CD4-positive, alpha-beta T cell (primary cell): ENCODE data around the gene NUP210. TPM values are rescaled to one million over a fixed set of nuclear protein-coding genes. Genes with fewer than 3 reads are reported as not detected.

ENCODE experiments used
- ATAC-seq: fragments of 200-7000 bp; cut with Tn5 transposase; one replicate; pipeline ENCODE4 v1.10.0; 2022; ENCODE audit warnings: mild to moderate bottlenecking; ENCODE audit not compliant: poor library complexity
- CTCF ChIA-PET: fragments of 350-600 bp; sonication (Branson Sonifier 250); formaldehyde crosslinking; loops from one replicate; lab custom pipeline; 2021; ENCODE audit warnings: antibody characterized with exemption, inconsistent platforms; lab: Charles Lee
- POLR2A ChIA-PET: fragments of 350-600 bp; sonication (Branson Sonifier 250); formaldehyde crosslinking; loops from one replicate; lab custom pipeline; 2021; ENCODE audit warnings: antibody characterized with exemption, inconsistent platforms; lab: Charles Lee
- DNase-seq, 14 experiments: peaks; one replicate each; pipeline ENCODE4 v3.0.0-alpha.2; 2013 to 2020; ENCODE audit warnings: mixed read lengths in 2 of 14
- H3K27ac ChIP-seq, 2 donors: one replicate each; pipeline versions ENCODE4 v1.5.1 to v1.7.0; 2013; ENCODE audit warnings: low read length in 2 of 2, low read depth in 1 of 2, mild to moderate bottlenecking in 1 of 2
- H3K27me3 ChIP-seq, 2 experiments: 1 replicate in 1 of 2; 2 replicates in 1 of 2; pipeline versions ENCODE4 v1.6.1 to v1.7.0; 2013; ENCODE audit warnings: low read length in 2 of 2, control low read depth in 1 of 2, mild to moderate bottlenecking in 1 of 2, moderate library complexity in 1 of 2; ENCODE audit not compliant: insufficient read depth in 2 of 2, control insufficient read depth in 1 of 2
- H3K36me3 ChIP-seq: one replicate; pipeline ENCODE4 v1.6.1; 2013; ENCODE audit warnings: low read length, control low read depth; ENCODE audit not compliant: insufficient read depth
- H3K4me1 ChIP-seq: one replicate; pipeline ENCODE4 v1.6.1; 2013; ENCODE audit warnings: low read length, control low read depth; ENCODE audit not compliant: insufficient read depth
- H3K4me3 ChIP-seq: one replicate; pipeline ENCODE4 v1.5.1; 2013; ENCODE audit warnings: mild to moderate bottlenecking, low read length, moderate library complexity
- H3K9me3 ChIP-seq, 2 experiments: 1 replicate in 1 of 2; 2 replicates in 1 of 2; pipeline versions ENCODE4 v1.6.1 to v1.7.0; 2013; ENCODE audit warnings: low read length in 2 of 2, mild to moderate bottlenecking in 2 of 2, control low read depth in 1 of 2, moderate library complexity in 1 of 2; ENCODE audit not compliant: control insufficient read depth in 1 of 2, insufficient read depth in 1 of 2
- H3K27ac Mint-ChIP-seq: one replicate; pipeline ENCODE4 v1.8.0; 2020; ENCODE audit warnings: mixed read lengths
- H3K27me3 Mint-ChIP-seq: one replicate; pipeline ENCODE4 v1.8.0; 2021; ENCODE audit warnings: mixed read lengths
- H3K36me3 Mint-ChIP-seq: one replicate; pipeline ENCODE4 v1.8.0; 2021; ENCODE audit warnings: low read depth, mixed read lengths
- H3K4me1 Mint-ChIP-seq: one replicate; pipeline ENCODE4 v1.8.0; 2021; ENCODE audit warnings: low read depth, mixed read lengths
- H3K4me3 Mint-ChIP-seq: one replicate; pipeline ENCODE4 v1.8.0; 2020; ENCODE audit warnings: mild to moderate bottlenecking, mixed read lengths
- H3K9me3 Mint-ChIP-seq: one replicate; pipeline ENCODE4 v1.8.0; 2020; ENCODE audit warnings: mixed read lengths
- CTCF ChIP-seq: fragments of 200-600 bp; IDR thresholded peaks from one replicate; pipeline ENCODE4 v1.8.0; 2022; ENCODE audit warnings: antibody characterized with exemption, mild to moderate bottlenecking
- intact Hi-C, 2 experiments: fragments of 100-400 bp; cut with DNase I in 1 of 2; cut with micrococcal nuclease in 1 of 2; formaldehyde crosslinking; loops; one replicate each; pipeline versions ENCODE4 v1.15.1 to v1.9.0; 2023 to 2025; cut with DNase I, micrococcal nuclease
- total RNA-seq, 174 experiments: library from RNA in 2 of 174; stranded (reverse) in 2 of 174; gene quantifications; one replicate each; pipeline ENCODE4 v1.2.3 and lab custom pipeline; 2021 to 2026

Gene NUP210
- total RNA-seq, 2 experiments from 2014 or later: 82.0 to 83.5 TPM

- no peaks in the 10 kb centered on the region for H3K9me3 Mint-ChIP-seq
- Histone ChIP-seq H3K4me1 (no peaks in the 10 kb centered on the region), H3K36me3 (no peaks in the 10 kb centered on the region), H3K27ac (no peak overlapping the region), H3K9me3 (peaks cover 22 to 29% of the 10 kb centered on the region in 2 experiments), H3K4me3 (no peak overlapping the region), H3K27me3 (peaks cover 28 to 32% of the 10 kb centered on the region in 2 experiments)
- CTCF ChIA-PET: no interaction called here
- no peak overlapping the region for H3K27ac Mint-ChIP-seq
- no peak for TF ChIP-seq CTCF
- peaks cover 5% of the 10 kb centered on the region for H3K36me3 Mint-ChIP-seq
- no peak for DNase-seq
- peaks cover 1% of the 10 kb centered on the region for H3K4me1 Mint-ChIP-seq
- no peak overlapping the region for H3K4me3 Mint-ChIP-seq
- ATAC-seq: no peak
- H3K27me3 Mint-ChIP-seq: peaks cover 36% of the 10 kb centered on the region
- intact Hi-C loops: no loop called here
- POLR2A ChIA-PET: no interaction called here
These were observed 131.1 kb downstream of the NUP210 start for GRCh38 chr3:13288732-13289718.

- intact Hi-C loops: no loop called here
- H3K27me3 Mint-ChIP-seq: peaks cover 37% of the 10 kb centered on the region
- no peak overlapping the region for H3K4me3 Mint-ChIP-seq
- DNase-seq (no peak), ATAC-seq (no peak)
- Histone ChIP-seq H3K4me3 (no peak overlapping the region), H3K27me3 (peaks cover 33 to 39% of the 10 kb centered on the region in 2 experiments), H3K4me1 (peaks cover 4% of the 10 kb centered on the region), H3K9me3 (peaks cover 30 to 39% of the 10 kb centered on the region in 2 experiments), H3K36me3 (no peaks in the 10 kb centered on the region), H3K27ac (no peak overlapping the region)
- peaks cover 4% of the 10 kb centered on the region for H3K4me1 Mint-ChIP-seq
- no peak for TF ChIP-seq CTCF
- ChIA-PET POLR2A (interaction anchor here (0.9 kb wide), 1 partner anchor 280 kb away, joined by 3 read pairs; no protein-coding TSS in a partner anchor), CTCF (no interaction called here)
- H3K9me3 Mint-ChIP-seq: no peaks in the 10 kb centered on the region
- H3K27ac Mint-ChIP-seq: no peak overlapping the region
- H3K36me3 Mint-ChIP-seq: peaks cover 9% of the 10 kb centered on the region
These were observed 132.3 kb downstream of the NUP210 start for GRCh38 chr3:13287833-13288232.

GRCh38 chr3:13286873-13287272 is 133.2 kb downstream of the NUP210 start:
- Histone ChIP-seq H3K36me3 (no peaks in the 10 kb centered on the region), H3K9me3 (peaks cover 30 to 42% of the 10 kb centered on the region in 2 experiments), H3K27ac (no peak overlapping the region), H3K4me1 (peaks cover 8% of the 10 kb centered on the region), H3K27me3 (peaks cover 35 to 44% of the 10 kb centered on the region in 2 experiments), H3K4me3 (no peak overlapping the region)
- DNase-seq (no peak), ATAC-seq (no peak)
- Mint-ChIP-seq H3K4me1 (peaks cover 4% of the 10 kb centered on the region), H3K9me3 (no peaks in the 10 kb centered on the region), H3K27ac (no peak overlapping the region), H3K4me3 (no peak overlapping the region), H3K36me3 (peaks cover 9% of the 10 kb centered on the region), H3K27me3 (peaks cover 33% of the 10 kb centered on the region)
- TF ChIP-seq CTCF: no peak
- ChIA-PET CTCF (no interaction called here), POLR2A (no interaction called here)
- intact Hi-C loops: no loop called here
